ENCODE measurements around the gene MRPL37.

MRPL37 gene

GRCh38 chr1:54241364-54241763 is 41.4 kb downstream of the MRPL37 start:
- no peak for DNase-seq

- DNase-seq: no peak
These were observed 43.1 kb downstream of the MRPL37 start for GRCh38 chr1:54243022-54243421.

GRCh38 chr1:54244655-54245054 is 44.7 kb downstream of the MRPL37 start:
- no peak for DNase-seq

- no peak for DNase-seq
These were observed 45.5 kb downstream of the MRPL37 start for GRCh38 chr1:54245501-54245900.

- no peak for DNase-seq
These were observed 46.3 kb downstream of the MRPL37 start for GRCh38 chr1:54246116-54246721.

- DNase-seq: no peak
These were observed 48.0 kb downstream of the MRPL37 start for GRCh38 chr1:54247863-54248515.

DNA sequence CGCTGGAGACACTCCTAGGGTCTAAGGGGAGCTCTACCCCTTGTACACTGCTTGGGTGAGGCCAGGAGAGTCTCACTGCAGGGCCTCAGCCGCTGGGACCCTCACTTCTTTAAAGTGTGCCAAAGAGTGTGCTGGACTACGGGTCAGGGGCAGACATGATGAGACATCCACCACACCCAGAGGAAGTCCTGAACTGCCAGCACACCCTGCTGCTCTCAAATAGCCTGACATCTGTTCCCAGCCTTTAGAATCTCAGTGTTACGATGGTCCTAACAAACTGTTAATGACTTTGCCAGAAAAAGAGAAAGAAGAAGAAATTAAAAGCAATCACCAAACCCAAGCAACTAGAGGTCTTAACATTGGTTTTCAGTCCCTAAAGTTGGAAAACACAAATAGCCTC is 49.0 kb downstream of the MRPL37 start:
- no peak for DNase-seq

GRCh38 chr1:54249819-54250435 is 50.0 kb downstream of the MRPL37 start:
- no peak for DNase-seq

DNA sequence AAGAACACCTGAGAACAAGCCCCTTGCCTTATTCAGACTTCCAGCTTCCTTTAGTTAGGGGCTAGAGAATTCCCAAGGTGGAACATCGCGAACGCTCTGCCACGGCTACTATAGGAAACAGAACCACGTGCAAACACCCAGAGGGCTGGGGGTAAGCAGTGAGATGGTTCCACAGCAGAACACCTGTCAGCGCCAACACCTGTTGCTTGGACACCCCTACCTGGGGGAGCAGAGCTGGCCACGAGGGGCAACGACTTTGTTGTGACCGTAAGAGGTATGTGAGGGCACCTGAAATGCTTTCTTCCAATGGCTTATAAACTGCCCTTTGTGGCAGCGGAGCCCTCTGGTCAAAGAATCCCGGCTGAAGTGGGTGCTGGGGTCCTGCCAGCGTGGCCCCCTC is 50.7 kb downstream of the MRPL37 start:
- no peak for DNase-seq

DNA sequence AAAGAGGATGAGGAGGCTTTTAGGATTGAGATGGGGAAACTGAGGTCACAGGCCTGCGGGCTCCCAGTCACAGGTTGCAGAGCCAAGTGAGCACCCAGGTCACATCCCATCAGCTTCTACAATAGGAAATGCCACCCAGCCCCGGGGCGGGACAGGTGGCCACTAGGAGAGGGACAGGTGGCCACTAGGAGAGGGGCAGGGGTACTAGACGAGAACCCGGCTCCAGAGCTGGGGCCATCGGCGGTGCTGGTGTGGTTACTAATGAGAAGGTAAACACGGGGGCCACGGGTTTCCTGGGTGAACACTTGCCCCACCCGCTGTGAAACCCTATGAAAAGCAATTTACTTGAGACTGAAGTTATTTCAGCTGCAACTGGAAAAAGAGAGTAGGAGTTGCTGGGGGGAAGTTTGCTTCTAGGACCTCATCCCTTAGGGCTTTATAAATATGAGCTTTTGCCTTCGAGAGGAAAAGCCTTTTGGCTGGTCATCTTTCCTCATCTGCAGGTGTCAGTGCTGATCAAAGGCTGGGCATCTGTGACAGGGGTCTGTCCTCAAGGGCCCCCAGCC is 52.5 kb downstream of the MRPL37 start:
- no peak for DNase-seq

DNA sequence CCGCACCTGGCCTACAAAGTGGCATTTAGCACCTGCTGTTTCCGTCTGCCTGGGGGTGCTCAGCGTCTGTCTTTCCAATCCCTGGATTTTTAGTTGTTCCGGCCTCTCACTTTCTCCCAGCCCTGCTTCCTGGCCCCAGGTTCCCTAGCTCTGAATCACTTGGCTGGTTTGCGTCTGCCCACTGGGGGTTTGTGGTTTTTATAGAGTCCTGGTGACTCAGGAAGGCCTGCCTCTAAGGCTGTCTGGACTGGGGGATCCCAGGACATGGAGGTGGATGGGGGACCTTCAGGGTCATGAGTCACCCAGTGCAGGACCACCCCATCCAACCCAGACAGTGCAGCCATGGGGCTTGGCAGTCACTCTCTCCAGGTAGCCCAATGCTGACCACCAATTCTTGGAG is 53.5 kb downstream of the MRPL37 start:
- DNase-seq: no peak

DNA sequence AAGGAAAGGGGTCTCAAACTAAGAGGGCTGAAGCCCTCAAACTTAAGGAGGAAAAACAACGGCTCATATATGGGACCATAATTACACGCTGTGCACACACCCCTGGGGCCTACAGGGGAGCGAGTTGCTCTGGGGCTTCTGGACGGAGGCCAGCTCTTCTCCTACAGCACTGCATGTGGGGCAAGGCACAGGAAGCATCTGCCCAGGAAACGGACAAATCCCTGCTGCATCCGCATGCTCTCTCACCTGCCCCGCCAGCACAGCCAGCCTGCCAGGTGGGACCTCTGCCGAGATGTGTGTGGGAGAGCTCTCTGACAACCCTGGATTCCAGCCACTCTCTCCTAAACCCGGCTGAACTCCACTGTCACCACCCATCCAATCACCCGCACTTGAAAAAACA is 54.1 kb downstream of the MRPL37 start:
- DNase-seq: no peak

DNA sequence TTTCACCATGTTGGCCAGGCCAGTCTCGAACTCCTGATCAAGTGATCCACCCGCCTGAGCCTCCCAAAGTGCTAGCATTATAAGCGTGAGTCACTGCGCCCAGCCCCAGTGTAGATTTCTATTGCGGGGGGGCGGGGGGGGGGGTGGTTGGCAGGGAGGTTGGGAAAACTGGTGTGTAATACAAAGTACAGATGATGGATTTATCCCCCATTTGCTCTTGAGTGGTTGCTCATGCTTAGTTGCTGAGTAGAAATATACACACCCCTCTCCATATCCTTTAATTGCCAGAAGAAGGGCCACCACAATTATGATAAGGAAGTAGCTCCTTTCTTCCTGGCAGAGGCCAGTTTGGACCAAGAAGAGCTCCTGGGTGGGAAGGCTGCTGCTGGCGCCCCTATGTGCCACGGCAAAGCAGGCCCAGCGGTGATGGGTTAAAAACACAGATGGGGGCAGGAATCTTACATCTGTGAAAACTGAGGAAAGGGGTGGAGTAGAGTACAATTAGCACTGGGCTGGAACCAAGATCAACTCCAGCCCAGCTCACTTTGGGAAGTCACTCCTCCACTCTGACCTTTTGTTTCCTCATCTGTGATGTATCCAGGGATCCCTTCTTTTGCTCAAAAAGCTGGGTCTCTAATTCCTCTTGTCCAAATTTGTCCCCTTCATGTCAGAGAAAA is 55.2 kb downstream of the MRPL37 start:
- DNase-seq: no peak

- no peak for DNase-seq
These were observed 56.8 kb downstream of the MRPL37 start for GRCh38 chr1:54256522-54257345.

DNA sequence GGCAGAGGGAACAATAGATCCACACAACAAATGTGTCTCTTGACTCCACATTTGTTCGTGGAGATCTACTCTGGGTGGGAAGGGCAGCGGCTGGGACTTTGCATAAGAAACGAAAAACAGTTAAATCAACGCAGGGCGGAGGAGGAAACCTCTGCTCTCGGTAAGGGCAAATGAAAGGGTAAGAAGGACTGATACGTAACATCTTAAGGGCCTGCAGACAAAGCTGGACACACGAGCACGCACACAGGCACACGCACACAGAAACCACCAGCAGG is 57.3 kb downstream of the MRPL37 start:
- DNase-seq: no peak

GRCh38 chr1:54257876-54258275 is 57.9 kb downstream of the MRPL37 start:
- no peak for DNase-seq

DNA sequence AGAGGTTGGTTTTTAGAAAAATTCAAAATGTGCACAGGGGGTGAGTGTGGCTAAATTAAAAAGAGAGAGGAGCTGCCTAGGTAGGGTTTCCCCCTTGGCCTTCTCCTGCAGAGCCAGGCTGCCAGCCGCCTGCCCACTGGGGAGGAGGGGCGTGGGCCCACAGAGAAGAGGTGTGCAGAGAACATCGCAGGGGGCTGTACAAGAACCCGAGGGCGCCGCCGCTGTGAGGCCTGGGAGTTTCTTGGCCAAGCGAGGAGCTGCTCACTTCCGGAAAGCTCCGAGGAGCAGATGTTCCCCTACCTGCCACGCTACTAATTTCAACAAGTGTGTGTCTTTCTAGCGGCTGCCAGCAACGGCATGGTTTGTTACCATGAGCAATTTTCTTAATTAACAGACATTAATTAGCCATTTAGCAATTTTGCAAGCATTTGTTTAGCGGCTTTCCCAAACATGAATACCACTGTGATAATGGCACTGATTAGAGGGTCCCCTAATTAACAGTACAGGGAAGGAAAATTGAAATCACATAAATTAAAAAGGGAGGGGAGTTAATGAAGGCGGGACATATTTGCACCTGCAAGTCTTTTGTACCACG is 59.7 kb downstream of the MRPL37 start:
- DNase-seq: no peak

- no peak for DNase-seq
These were observed 60.8 kb downstream of the MRPL37 start for GRCh38 chr1:54260810-54261209.

- DNase-seq: no peak
These were observed 62.3 kb downstream of the MRPL37 start for GRCh38 chr1:54262244-54262643.

- no peak for DNase-seq
These were observed 63.7 kb downstream of the MRPL37 start for GRCh38 chr1:54263601-54264226.

DNA sequence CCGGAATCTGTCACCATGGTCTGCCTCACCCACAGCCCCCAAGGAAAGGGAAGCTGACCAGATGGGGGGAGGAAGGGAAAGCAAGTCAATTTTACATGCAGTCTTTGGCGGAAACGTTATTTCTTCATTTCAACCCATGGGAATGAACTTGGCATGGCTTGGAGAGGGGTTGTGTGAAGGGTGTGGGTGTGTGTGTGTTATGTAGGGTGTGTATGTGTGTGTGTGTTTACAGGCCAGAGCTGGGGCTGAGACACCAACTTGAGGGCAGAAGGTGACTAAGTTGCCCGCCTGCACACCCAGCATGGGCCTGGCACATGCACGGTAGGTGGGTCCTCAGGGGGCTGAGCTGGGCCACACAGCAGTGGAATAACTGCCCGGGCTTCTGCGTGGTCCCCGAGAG is 65.2 kb downstream of the MRPL37 start:
- no peak for DNase-seq

- no peak for DNase-seq
These were observed 65.7 kb downstream of the MRPL37 start for GRCh38 chr1:54265659-54266058.

Measured in stimulated activated CD4-positive, alpha-beta T cell treated with anti-CD3 and anti-CD28 coated beads, Interleukin-12 subunit alpha, Interleukin-12 subunit beta, amount 100 ng/mL, for 4 hours (primary cell).